Measurements from ENCODE around the gene SAMD11.
"Not testable (repeated sequence)": the region's sequence is repeated elsewhere in the genome, so short reads cannot be mapped to it uniquely, and the experiment has no call there.

Gene SAMD11

GRCh38 chr1:964691-965525 lies 41.2 kb downstream of the SAMD11 start:
- DNase-seq = no peak

- no peak for DNase-seq
Observed at GRCh38 chr1:965526-966134, 41.9 kb downstream of the SAMD11 start.

- no peak for DNase-seq
Observed at GRCh38 chr1:966135-966703, 42.5 kb downstream of the SAMD11 start, which contains the start of gene PLEKHN1. TSS of gene PLEKHN1 (plus strand) at chr1:966482. CDS start at chr1:966532, 50 bp downstream.

GRCh38 chr1:966704-967300 lies 43.1 kb downstream of the SAMD11 start:
- DNase-seq = no peak

GRCh38 chr1:967466-968343 lies 44.0 kb downstream of the SAMD11 start:
- no peak for DNase-seq

- no peak for DNase-seq
Observed at GRCh38 chr1:969260-969855, 45.6 kb downstream of the SAMD11 start.

- no peak for DNase-seq
Observed at GRCh38 chr1:970242-970972, 46.7 kb downstream of the SAMD11 start.

- DNase-seq = no peak
Observed at GRCh38 chr1:970973-971730, 47.4 kb downstream of the SAMD11 start.

GRCh38 chr1:971751-972506 lies 48.2 kb downstream of the SAMD11 start:
- no peak for DNase-seq

GRCh38 chr1:972726-973458 lies 49.2 kb downstream of the SAMD11 start:
- no peak for DNase-seq

GRCh38 chr1:973459-974292 lies 50.0 kb downstream of the SAMD11 start:
- DNase-seq = no peak

- no peak for DNase-seq
Observed at GRCh38 chr1:974293-974640, 50.5 kb downstream of the SAMD11 start.

GRCh38 chr1:974687-975328 lies 51.1 kb downstream of the SAMD11 start:
- no peak for DNase-seq

GRCh38 chr1:975365-975764 lies 51.6 kb downstream of the SAMD11 start:
- no peak for DNase-seq

GRCh38 chr1:975896-976683 lies 52.4 kb downstream of the SAMD11 start:
- DNase-seq = no peak

- DNase-seq = not testable (repeated sequence)
Observed at GRCh38 chr1:976791-977190, 53.1 kb downstream of the SAMD11 start.

All from NK-92 treated with Interleukin-12 subunit alpha and Interleukin-12 subunit beta, amount 100 ng/mL, for 24 hours (cell line).